IMR-90 (cell line): ENCODE results near the gene LHX5. TPM values are rescaled to one million over a fixed set of nuclear protein-coding genes. Genes with fewer than 3 reads are reported as not detected.

Experiments used
- ATAC-seq: fragments of 200-7000 bp; cut with Tn5 transposase; 2 replicates; pipeline ENCODE4 v1.9.1; 2020; ENCODE audit warnings: low read depth, mild to moderate bottlenecking, moderate library complexity
- BruUV-seq: library from RNA; stranded (reverse); fragments of 400-500 nt; replicated peaks from 2 replicates; lab custom pipeline; 2021; lab: Mats Ljungman, UMichigan
- CTCF ChIA-PET: fragments of 300-600 bp; formaldehyde crosslinking; extraction: SDS; loops from one replicate; lab custom pipeline; 2021; ENCODE audit warnings: antibody characterized with exemption; lab: Yijun Ruan, JAX
- POLR2A ChIA-PET: fragments of 300-600 bp; sonication (Branson Sonifier 250); formaldehyde crosslinking; loops from one replicate; lab custom pipeline; 2022; ENCODE audit warnings: antibody characterized with exemption; ENCODE audit not compliant: unreplicated experiment; lab: Charles Lee
- DNase-seq: peaks from one replicate; pipeline ENCODE4 v3.0.0; 2013
- H2AFZ ChIP-seq: replicated peaks from 2 replicates; pipeline ENCODE3; 2013; ENCODE audit warnings: low read length, mild to moderate bottlenecking; ENCODE audit not compliant: poor library complexity
- H2AK5ac ChIP-seq: 2 replicates; pipeline ENCODE4 v1.6.1; 2013; ENCODE audit warnings: low read depth, low read length, inconsistent platforms
- H2AK9ac ChIP-seq: replicated peaks from 2 replicates; pipeline ENCODE3; 2013; ENCODE audit warnings: mild to moderate bottlenecking, low read depth, low read length, moderate library complexity; ENCODE audit not compliant: poor library complexity
- H2BK120ac ChIP-seq: 2 replicates; pipeline ENCODE4 v1.6.1; 2013; ENCODE audit warnings: low read depth, low read length, inconsistent platforms
- H2BK15ac ChIP-seq: 3 replicates; pipeline ENCODE4 v1.6.1; 2013; ENCODE audit warnings: low read depth, low read length, inconsistent platforms
- H2BK20ac ChIP-seq: 2 replicates; pipeline ENCODE4 v1.6.1; 2013; ENCODE audit warnings: low read depth, mild to moderate bottlenecking, inconsistent platforms, low read length, moderate library complexity
- H2BK5ac ChIP-seq: 2 replicates; pipeline ENCODE4 v1.6.1; 2013; ENCODE audit warnings: mild to moderate bottlenecking, low read depth, low read length, inconsistent platforms; ENCODE audit not compliant: poor library complexity, severe bottlenecking
- H3K14ac ChIP-seq: replicated peaks from 2 replicates; pipeline ENCODE4 v1.6.1; 2013; ENCODE audit warnings: low read depth, low read length, inconsistent platforms
- H3K18ac ChIP-seq: 2 replicates; pipeline ENCODE4 v1.6.1; 2013; ENCODE audit warnings: low read depth, low read length, control low read depth
- H3K23ac ChIP-seq: 2 replicates; pipeline ENCODE4 v1.6.1; 2013; ENCODE audit warnings: low read depth, low read length, inconsistent platforms
- H3K27ac ChIP-seq: 2 replicates; pipeline ENCODE4 v1.5.1; 2013; ENCODE audit warnings: mild to moderate bottlenecking, control low read depth, low read length; ENCODE audit not compliant: insufficient read depth
- H3K27me3 ChIP-seq: 2 replicates; pipeline ENCODE4 v1.6.1; 2013; ENCODE audit warnings: low read length; ENCODE audit not compliant: control insufficient read depth, insufficient read depth
- H3K36me3 ChIP-seq: 2 replicates; pipeline ENCODE4 v1.6.1; 2013; ENCODE audit warnings: low read length, mixed read lengths; ENCODE audit not compliant: control insufficient read depth, insufficient read depth
- H3K4ac ChIP-seq: 2 replicates; pipeline ENCODE4 v1.6.1; 2013; ENCODE audit warnings: low read depth, low read length, inconsistent platforms
- H3K4me1 ChIP-seq: 2 replicates; pipeline ENCODE4 v1.6.1; 2013; ENCODE audit warnings: low read length, mixed read lengths; ENCODE audit not compliant: control insufficient read depth, insufficient read depth
- H3K4me2 ChIP-seq: 2 replicates; pipeline ENCODE4 v1.6.1; 2013; ENCODE audit warnings: low read depth, mild to moderate bottlenecking, control low read depth, low read length, moderate library complexity
- H3K4me3 ChIP-seq: 2 replicates; pipeline ENCODE4 v1.5.1; 2013; ENCODE audit warnings: low read depth, mild to moderate bottlenecking, control low read depth, low read length, moderate library complexity; ENCODE audit not compliant: insufficient read depth
- H3K56ac ChIP-seq: 2 replicates; pipeline ENCODE4 v1.6.1; 2013; ENCODE audit warnings: low read length, inconsistent platforms; ENCODE audit not compliant: insufficient read depth; ENCODE audit errors: extremely low read depth
- H3K79me1 ChIP-seq, 2 experiments: 2 replicates each; pipeline ENCODE4 v1.6.1; 2013; ENCODE audit warnings: low read length in 2 of 2, inconsistent platforms in 1 of 2, low read depth in 1 of 2
- H3K9ac ChIP-seq: 2 replicates; pipeline ENCODE4 v1.6.1; 2013; ENCODE audit warnings: low read depth, low read length, control low read depth
- H3K9me1 ChIP-seq: 2 replicates; pipeline ENCODE4 v1.6.1; 2013; ENCODE audit warnings: low read length, inconsistent platforms; ENCODE audit not compliant: insufficient read depth
- H3K9me3 ChIP-seq: 2 replicates; pipeline ENCODE4 v1.6.1; 2013; ENCODE audit warnings: low read length; ENCODE audit not compliant: control insufficient read depth, insufficient read depth
- H4K20me1 ChIP-seq: 2 replicates; pipeline ENCODE4 v1.6.1; 2013; ENCODE audit warnings: low read length, inconsistent platforms; ENCODE audit not compliant: insufficient read depth
- H4K5ac ChIP-seq: 2 replicates; pipeline ENCODE4 v1.6.1; 2013; ENCODE audit warnings: mild to moderate bottlenecking, low read depth, low read length, control low read depth
- H4K8ac ChIP-seq, 2 experiments: 2 replicates each; pipeline ENCODE4 v1.6.1; 2013; ENCODE audit warnings: low read depth in 2 of 2, low read length in 2 of 2, control low read depth in 1 of 2, inconsistent platforms in 1 of 2
- H4K91ac ChIP-seq: 2 replicates; pipeline ENCODE4 v1.6.1; 2013; ENCODE audit warnings: low read depth, low read length, inconsistent platforms; ENCODE audit not compliant: insufficient read depth
- CEBPB ChIP-seq: IDR thresholded peaks from 2 replicates; pipeline ENCODE4 v1.6.1; 2012; ENCODE audit warnings: low read depth, low read length, improper control_type of control experiment
- MAZ ChIP-seq: IDR thresholded peaks from 2 replicates; pipeline ENCODE4 v1.6.1; 2012; ENCODE audit warnings: low read depth, mild to moderate bottlenecking, low read length, improper control_type of control experiment, moderate library complexity, borderline replicate concordance
- WGBS, 2 experiments: methylation state at CpG; one replicate each; pipeline versions ENCODE4 v1.1.5 to v1.1.7; 2013; ENCODE audit warnings: missing lambda C conversion rate in 2 of 2; ENCODE audit not compliant: insufficient read length in 1 of 2; ENCODE audit errors: extremely low coverage in 2 of 2; 5-methylcytosine and 5-hydroxymethylcytosine counted together
- dilution Hi-C: fragments of 300-500 bp; cut with HindIII; formaldehyde crosslinking; loops from one replicate; pipeline ENCODE4 v1.14.3; 2018; ENCODE audit warnings: low sequenced_read_pairs; ENCODE audit not compliant: unreplicated experiment
- in situ Hi-C: fragments of 300-500 bp; cut with MboI; formaldehyde crosslinking; loops from 3 replicates; pipeline ENCODE4 v1.14.3; 2019; ENCODE audit warnings: low sequenced_read_pairs, inconsistent platforms, mixed read lengths
- intact Hi-C: fragments of 100-400 bp; cut with micrococcal nuclease; formaldehyde crosslinking; loops from 2 replicates; pipeline ENCODE4 v1.10.0; 2022
- polyA plus RNA-seq, 3 experiments: library from polyadenylated mRNA; depleted of rRNA; stranded (reverse); fragments of >200 nt; gene quantifications; 2 replicates each; pipeline ENCODE4 v1.2.3, GENCODE V29; 2012; ENCODE audit warnings: low replicate concordance in 1 of 3
- total RNA-seq: library from RNA; depleted of rRNA; stranded (reverse); fragments of >200 nt; gene quantifications from 2 replicates; pipeline ENCODE4 v1.2.3, GENCODE V29; 2012

LHX5 gene
- total and polyA plus RNA-seq, 2 of the 4 experiments (the other 2 are of a cell fraction): not detected

DNA sequence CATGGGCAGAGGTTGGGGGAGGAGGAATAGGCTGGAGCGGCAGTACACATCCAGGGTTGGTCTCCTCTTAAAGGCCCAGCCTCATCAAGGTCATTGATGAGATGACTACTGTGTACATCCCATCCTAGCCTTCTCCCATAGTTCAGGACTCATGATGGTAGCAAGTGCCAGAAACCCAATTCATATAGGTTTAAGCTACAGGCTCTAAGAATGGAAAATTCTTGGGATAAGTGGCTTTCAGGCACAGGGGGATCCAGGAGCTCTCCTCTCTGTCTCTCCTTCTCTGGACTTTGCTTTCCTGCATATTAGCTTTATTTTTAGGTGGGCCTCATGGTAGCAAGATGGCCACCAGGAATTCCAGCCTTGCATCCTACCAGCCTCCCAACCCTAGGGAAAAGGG is 43.2 kb downstream of the LHX5 start:
- dilution Hi-C loops: no loop called here
- no peak overlapping the region for H2BK5ac ChIP-seq
- H4K5ac ChIP-seq: no peak overlapping the region
- TF ChIP-seq MAZ: no peak
- TF ChIP-seq CEBPB: no peak
- no peak overlapping the region for H3K18ac ChIP-seq
- no peak overlapping the region for H2BK20ac ChIP-seq
- no peak overlapping the region for H3K56ac ChIP-seq
- peaks cover 3% of the 10 kb centered on the region; the same call in 1 of the 2 replicates for H3K9me3 ChIP-seq
- no peaks in the 10 kb centered on the region for H3K4me1 ChIP-seq
- DNase-seq (no peak), ATAC-seq (no peak)
- no peak overlapping the region for H3K27ac ChIP-seq
- H2AK9ac ChIP-seq: no peak overlapping the region
- H2AFZ ChIP-seq: no peak overlapping the region
- H3K4me3 ChIP-seq: no peak overlapping the region
- H2AK5ac ChIP-seq: no peak overlapping the region
- in situ Hi-C loops: loop anchor here (5.0 kb wide), 1 partner anchor 231 kb away; no protein-coding TSS in a partner anchor
- H2BK15ac ChIP-seq: no peak overlapping the region
- no peaks in the 10 kb centered on the region for H3K79me1 ChIP-seq
- ChIA-PET CTCF (interaction anchor here (0.7 kb wide), 1 partner anchor 413 kb away, joined by 6 read pairs; no protein-coding TSS in a partner anchor), POLR2A (no interaction called here)
- no CpG with 5 or more reads among the region's 1 CpG for WGBS, 2 experiments
- H2BK120ac ChIP-seq: no peak overlapping the region
- no peaks in the 10 kb centered on the region for H3K36me3 ChIP-seq
- H3K4me2 ChIP-seq: no peak overlapping the region
- no peak overlapping the region for H3K23ac ChIP-seq
- no TSS peak for BruUV-seq
- H3K4ac ChIP-seq: no peak overlapping the region
- intact Hi-C loops: no loop called here
- no peak overlapping the region for H4K91ac ChIP-seq
- H3K27me3 ChIP-seq: no peaks in the 10 kb centered on the region
- no peaks in the 10 kb centered on the region for H3K9me1 ChIP-seq
- H3K14ac ChIP-seq: no peak overlapping the region
- no peak overlapping the region for H3K9ac ChIP-seq
- no peak overlapping the region for H4K8ac ChIP-seq
- H4K20me1 ChIP-seq: no peaks in the 10 kb centered on the region
